Kasumi-1 (cell line): ENCODE measurements around the gene TMEM129.

Experiments
- DNase-seq, 2 experiments: peaks; one replicate each; lab custom pipeline; 2025; lab: John Stamatoyannopoulos, UW

TMEM129 gene

GRCh38 chr4:1669270-1669669 is 51.9 kb downstream of the TMEM129 start:
- DNase-seq: no peak

DNA sequence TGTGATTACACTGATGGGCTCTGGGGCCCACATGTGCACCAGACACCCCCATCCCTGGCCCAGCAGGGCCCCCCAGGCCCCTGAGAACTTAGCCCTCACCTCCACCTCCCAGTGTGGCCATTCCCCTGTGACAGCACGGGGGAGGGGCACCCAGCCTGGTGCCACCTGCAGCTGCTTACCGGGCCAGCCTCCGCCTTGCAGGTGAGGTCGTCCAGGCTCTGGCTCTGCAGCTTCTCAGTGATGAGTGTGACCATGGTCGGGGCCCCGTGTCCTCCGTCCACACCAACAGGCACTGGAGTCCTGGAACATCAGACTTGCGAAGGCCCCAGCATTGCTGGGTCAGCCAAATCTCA is 52.7 kb downstream of the TMEM129 start:
- no peak for DNase-seq

- DNase-seq: no peak
These were observed 53.9 kb downstream of the TMEM129 start for GRCh38 chr4:1667273-1667672.

- DNase-seq: no peak
These were observed 54.7 kb downstream of the TMEM129 start for GRCh38 chr4:1666391-1666790.
